ENCODE measurements around the gene CXorf49.

CXorf49 gene

GRCh38 chrX:71671043-71671780 is 46.9 kb downstream of the CXorf49 start:
- peak; percentile 71 to 81 for DNase-seq

- peak; percentile 38 to 50 for DNase-seq
Measured at GRCh38 chrX:71669947-71670346, 48.1 kb downstream of the CXorf49 start.

GRCh38 chrX:71669492-71669891 is 48.6 kb downstream of the CXorf49 start:
- DNase-seq = no peak

GRCh38 chrX:71668248-71668595 is 49.9 kb downstream of the CXorf49 start:
- DNase-seq = no peak

GRCh38 chrX:71667328-71668247 is 50.5 kb downstream of the CXorf49 start, which contains the start of gene LOC101059915:
LOC101059915 (plus strand) TSS chrX:71667546.
- no peak for DNase-seq

- DNase-seq = no peak
Measured at GRCh38 chrX:71666240-71667223, 51.6 kb downstream of the CXorf49 start.

GRCh38 chrX:71665747-71666146 is 52.3 kb downstream of the CXorf49 start:
- DNase-seq = no peak

GRCh38 chrX:71664889-71665491 is 53.1 kb downstream of the CXorf49 start:
- no peak for DNase-seq

All from activated CD4-positive, alpha-beta T cell treated with anti-CD3 and anti-CD28 coated beads, Interleukin-2, amount 50 U/mL, for 48 hours (primary cell).